ENCODE measurements around the gene TMC3. TPM values are rescaled to one million over a fixed set of nuclear protein-coding genes. Genes with fewer than 3 reads are reported as not detected.

TMC3 gene
- total and polyA plus RNA-seq, 9 of the 15 experiments (the other 6 are each of a cell fraction or from before 2014, with no cell fraction given), result 0.01 to 0.14 TPM; not detected in 7

DNA sequence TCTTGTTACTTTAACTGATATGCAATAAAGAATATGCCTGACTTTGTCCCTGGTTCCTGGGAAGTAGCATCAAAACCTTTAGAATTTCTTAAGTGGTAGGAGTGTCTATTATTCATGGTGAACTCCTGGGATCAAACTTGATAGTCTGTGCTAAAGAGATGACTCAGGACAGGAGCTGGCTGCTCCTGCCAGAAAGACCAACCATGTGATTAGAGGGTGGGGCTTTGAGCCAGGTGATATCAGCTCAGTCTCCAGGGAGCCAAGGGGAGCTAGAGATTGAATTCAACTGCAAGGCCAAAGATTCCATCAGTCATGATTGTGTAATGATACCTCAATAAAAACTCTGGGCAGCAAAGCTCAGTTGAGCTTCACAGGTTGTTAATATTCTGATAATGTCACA is 20.6 kb upstream of the TMC3 start:
- in situ Hi-C loops (cut with MboI) (no loop called here), intact Hi-C loops (cut with micrococcal nuclease) (no loop called here)
- H3K27me3 ChIP-seq (ENCODE audit: control insufficient read depth in 2 of 2, insufficient read depth in 2 of 2, low read length in 2 of 2), result peaks cover 0 to 2% of the 10 kb centered on the region in 2 experiments; a peak in 3 of 5 replicates

More for the DNA sequence above, 20.6 kb upstream of the TMC3 start:
- DNase-seq (ENCODE audit: extremely low read depth in 1 of 4, low spot score in 3 of 4) (peak in 1 of 4 experiments; percentile 7), ATAC-seq (no peak), FAIRE-seq (no peak)
- Histone ChIP-seq H3K4me1 (replicated peaks in 1 of 2; ENCODE audit: control insufficient read depth in 2 of 2, insufficient read depth in 2 of 2, low read length in 2 of 2) (no peaks in the 10 kb centered on the region), H2AFZ (ENCODE audit: low read depth, low read length) (no peak overlapping the region), H3K9me3 (replicated peaks; ENCODE audit: control insufficient read depth, insufficient read depth, low read depth, low read length) (no peaks in the 10 kb centered on the region), H3K4me3 (no peak overlapping the region), H3K27ac (ENCODE audit: extremely low read depth, low read depth, low read length) (no peak overlapping the region), H3K4me2 (ENCODE audit: insufficient read depth, low read length) (no peak overlapping the region), H3K9me1 (ENCODE audit: control insufficient read depth, insufficient read depth, low read length) (no peaks in the 10 kb centered on the region), H3K9ac (ENCODE audit: insufficient read depth in 1 of 2, low read depth in 2 of 2, low read length in 2 of 2) (no peak overlapping the region), H3K36me3 (ENCODE audit: control insufficient read depth, insufficient read depth, low read length) (no peaks in the 10 kb centered on the region), H4K20me1 (replicated peaks; ENCODE audit: control insufficient read depth, insufficient read depth, low read length) (no peaks in the 10 kb centered on the region), H3K79me2 (ENCODE audit: control insufficient read depth, insufficient read depth, low read length) (no peaks in the 10 kb centered on the region)
- CTCF ChIA-PET (ENCODE audit: low intra/inter-chr PET ratio), result no interaction called here
- no TSS peak for BruUV-seq (replicated peaks)
- TF ChIP-seq SP1 (CRISPR knock-in tag; IDR thresholded peaks at IDR 0.05), result no peak
- TF ChIP-seq ZNF707 (CRISPR knock-in tag; conservative IDR thresholded peaks at IDR 0.05), result no peak
- no peak for TF ChIP-seq HMG20B (CRISPR knock-in tag; IDR thresholded peaks at IDR 0.05)
- no peak for TF ChIP-seq RHOXF2B (CRISPR knock-in tag; conservative IDR thresholded peaks at IDR 0.05)
- TF ChIP-seq, protein P1, sequence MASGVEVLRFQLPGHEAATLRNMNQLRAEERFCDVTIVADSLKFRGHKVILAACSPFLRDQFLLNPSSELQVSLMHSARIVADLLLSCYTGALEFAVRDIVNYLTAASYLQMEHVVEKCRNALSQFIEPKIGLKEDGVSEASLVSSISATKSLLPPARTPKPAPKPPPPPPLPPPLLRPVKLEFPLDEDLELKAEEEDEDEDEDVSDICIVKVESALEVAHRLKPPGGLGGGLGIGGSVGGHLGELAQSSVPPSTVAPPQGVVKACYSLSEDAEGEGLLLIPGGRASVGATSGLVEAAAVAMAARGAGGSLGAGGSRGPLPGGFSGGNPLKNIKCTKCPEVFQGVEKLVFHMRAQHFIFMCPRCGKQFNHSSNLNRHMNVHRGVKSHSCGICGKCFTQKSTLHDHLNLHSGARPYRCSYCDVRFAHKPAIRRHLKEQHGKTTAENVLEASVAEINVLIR (CRISPR knock-in tag; IDR thresholded peaks at IDR 0.05), result no peak
- TF ChIP-seq BMI1 (IDR thresholded peaks at IDR 0.05; ENCODE audit: low read length), result no peak
- TF ChIP-seq ILK (tag; IDR thresholded peaks at IDR 0.05; ENCODE audit: borderline replicate concordance, low read depth), result no peak
- no peak for TF ChIP-seq NR1H2 (CRISPR knock-in tag; IDR thresholded peaks at IDR 0.05)
- TF ChIP-seq, protein P2, sequence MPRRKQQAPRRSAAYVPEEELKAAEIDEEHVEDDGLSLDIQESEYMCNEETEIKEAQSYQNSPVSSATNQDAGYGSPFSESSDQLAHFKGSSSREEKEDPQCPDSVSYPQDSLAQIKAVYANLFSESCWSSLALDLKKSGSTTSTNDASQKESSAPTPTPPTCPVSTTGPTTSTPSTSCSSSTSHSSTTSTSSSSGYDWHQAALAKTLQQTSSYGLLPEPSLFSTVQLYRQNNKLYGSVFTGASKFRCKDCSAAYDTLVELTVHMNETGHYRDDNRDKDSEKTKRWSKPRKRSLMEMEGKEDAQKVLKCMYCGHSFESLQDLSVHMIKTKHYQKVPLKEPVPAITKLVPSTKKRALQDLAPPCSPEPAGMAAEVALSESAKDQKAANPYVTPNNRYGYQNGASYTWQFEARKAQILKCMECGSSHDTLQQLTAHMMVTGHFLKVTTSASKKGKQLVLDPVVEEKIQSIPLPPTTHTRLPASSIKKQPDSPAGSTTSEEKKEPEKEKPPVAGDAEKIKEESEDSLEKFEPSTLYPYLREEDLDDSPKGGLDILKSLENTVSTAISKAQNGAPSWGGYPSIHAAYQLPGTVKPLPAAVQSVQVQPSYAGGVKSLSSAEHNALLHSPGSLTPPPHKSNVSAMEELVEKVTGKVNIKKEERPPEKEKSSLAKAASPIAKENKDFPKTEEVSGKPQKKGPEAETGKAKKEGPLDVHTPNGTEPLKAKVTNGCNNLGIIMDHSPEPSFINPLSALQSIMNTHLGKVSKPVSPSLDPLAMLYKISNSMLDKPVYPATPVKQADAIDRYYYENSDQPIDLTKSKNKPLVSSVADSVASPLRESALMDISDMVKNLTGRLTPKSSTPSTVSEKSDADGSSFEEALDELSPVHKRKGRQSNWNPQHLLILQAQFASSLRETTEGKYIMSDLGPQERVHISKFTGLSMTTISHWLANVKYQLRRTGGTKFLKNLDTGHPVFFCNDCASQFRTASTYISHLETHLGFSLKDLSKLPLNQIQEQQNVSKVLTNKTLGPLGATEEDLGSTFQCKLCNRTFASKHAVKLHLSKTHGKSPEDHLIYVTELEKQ (CRISPR knock-in tag; IDR thresholded peaks at IDR 0.05), result no peak
- TF ChIP-seq, protein P3, sequence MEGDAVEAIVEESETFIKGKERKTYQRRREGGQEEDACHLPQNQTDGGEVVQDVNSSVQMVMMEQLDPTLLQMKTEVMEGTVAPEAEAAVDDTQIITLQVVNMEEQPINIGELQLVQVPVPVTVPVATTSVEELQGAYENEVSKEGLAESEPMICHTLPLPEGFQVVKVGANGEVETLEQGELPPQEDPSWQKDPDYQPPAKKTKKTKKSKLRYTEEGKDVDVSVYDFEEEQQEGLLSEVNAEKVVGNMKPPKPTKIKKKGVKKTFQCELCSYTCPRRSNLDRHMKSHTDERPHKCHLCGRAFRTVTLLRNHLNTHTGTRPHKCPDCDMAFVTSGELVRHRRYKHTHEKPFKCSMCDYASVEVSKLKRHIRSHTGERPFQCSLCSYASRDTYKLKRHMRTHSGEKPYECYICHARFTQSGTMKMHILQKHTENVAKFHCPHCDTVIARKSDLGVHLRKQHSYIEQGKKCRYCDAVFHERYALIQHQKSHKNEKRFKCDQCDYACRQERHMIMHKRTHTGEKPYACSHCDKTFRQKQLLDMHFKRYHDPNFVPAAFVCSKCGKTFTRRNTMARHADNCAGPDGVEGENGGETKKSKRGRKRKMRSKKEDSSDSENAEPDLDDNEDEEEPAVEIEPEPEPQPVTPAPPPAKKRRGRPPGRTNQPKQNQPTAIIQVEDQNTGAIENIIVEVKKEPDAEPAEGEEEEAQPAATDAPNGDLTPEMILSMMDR (IDR thresholded peaks at IDR 0.05 in 2 of 3, conservative IDR thresholded peaks at IDR 0.05 in 1 of 3; ENCODE audit: insufficient read depth in 2 of 3, low read depth in 1 of 3, low read length in 3 of 3), result no peak
- TF ChIP-seq ZC3H11A (IDR thresholded peaks at IDR 0.05; ENCODE audit: low read depth, low read length), result no peak
- TF ChIP-seq ATF2 (CRISPR knock-in tag; IDR thresholded peaks at IDR 0.05), result no peak
- TF ChIP-seq KDM2B (CRISPR knock-in tag; IDR thresholded peaks at IDR 0.05), result no peak
- TF ChIP-seq TBL1XR1 (IDR thresholded peaks at IDR 0.05; ENCODE audit: low read length in 2 of 2), result no peak
- no peak for TF ChIP-seq ETV1 (tag; conservative IDR thresholded peaks at IDR 0.05; ENCODE audit: low read depth)
- no peak for TF ChIP-seq BRD4 (IDR thresholded peaks at IDR 0.05)
- no peak for TF ChIP-seq EHMT2 (IDR thresholded peaks at IDR 0.05)
- no peak for TF ChIP-seq ZNF324 (CRISPR knock-in tag; IDR thresholded peaks at IDR 0.05)
- POLR2A ChIA-PET, result interaction anchor here (0.6 to 0.9 kb wide), 2 partner anchors 9 to 120 kb away, joined by 3 read pairs; no protein-coding TSS in a partner anchor
